Keratinocyte (primary cell): ENCODE results near the gene GPR146.

Experiments
- EZH2 ChIP-seq: IDR thresholded peaks from one replicate; pipeline ENCODE4 v1.6.1; 2012; ENCODE audit warnings: inconsistent platforms, mild to moderate bottlenecking, low read length, moderate library complexity
- TF ChIP-seq, protein P1 (sequence below), 3 experiments: IDR thresholded peaks in 1 of 3; conservative IDR thresholded peaks in 1 of 3; optimal IDR thresholded peaks in 1 of 3; 2 replicates in 2 of 3; 3 replicates in 1 of 3; pipeline versions ENCODE3 to v1.5.1; 2011; ENCODE audit warnings: low read length in 3 of 3, mild to moderate bottlenecking in 3 of 3, moderate library complexity in 2 of 3, control low read depth in 1 of 3, inconsistent platforms in 1 of 3; ENCODE audit not compliant: insufficient read depth in 2 of 3; ENCODE audit errors: extremely low read depth in 1 of 3

- no peak for TF ChIP-seq EZH2
- TF ChIP-seq, protein P1, sequence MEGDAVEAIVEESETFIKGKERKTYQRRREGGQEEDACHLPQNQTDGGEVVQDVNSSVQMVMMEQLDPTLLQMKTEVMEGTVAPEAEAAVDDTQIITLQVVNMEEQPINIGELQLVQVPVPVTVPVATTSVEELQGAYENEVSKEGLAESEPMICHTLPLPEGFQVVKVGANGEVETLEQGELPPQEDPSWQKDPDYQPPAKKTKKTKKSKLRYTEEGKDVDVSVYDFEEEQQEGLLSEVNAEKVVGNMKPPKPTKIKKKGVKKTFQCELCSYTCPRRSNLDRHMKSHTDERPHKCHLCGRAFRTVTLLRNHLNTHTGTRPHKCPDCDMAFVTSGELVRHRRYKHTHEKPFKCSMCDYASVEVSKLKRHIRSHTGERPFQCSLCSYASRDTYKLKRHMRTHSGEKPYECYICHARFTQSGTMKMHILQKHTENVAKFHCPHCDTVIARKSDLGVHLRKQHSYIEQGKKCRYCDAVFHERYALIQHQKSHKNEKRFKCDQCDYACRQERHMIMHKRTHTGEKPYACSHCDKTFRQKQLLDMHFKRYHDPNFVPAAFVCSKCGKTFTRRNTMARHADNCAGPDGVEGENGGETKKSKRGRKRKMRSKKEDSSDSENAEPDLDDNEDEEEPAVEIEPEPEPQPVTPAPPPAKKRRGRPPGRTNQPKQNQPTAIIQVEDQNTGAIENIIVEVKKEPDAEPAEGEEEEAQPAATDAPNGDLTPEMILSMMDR (optimal IDR thresholded peaks at IDR 0.05 in 1 of 3, IDR thresholded peaks at IDR 0.05 in 1 of 3, conservative IDR thresholded peaks at IDR 0.05 in 1 of 3; ENCODE audit: extremely low read depth in 1 of 3, insufficient read depth in 2 of 3, low read length in 3 of 3): no peak
These were observed 19.2 kb upstream of the GPR146 start for GRCh38 chr7:1024876-1025742.
